ENCODE data around the gene UGT1A6.

The UGT1A6 gene

GRCh38 chr2:233708942-233709341, 16.3 kb downstream of the UGT1A6 start:
- no peaks in the 10 kb centered on the region for H3F3A ChIP-seq (ENCODE audit: insufficient read depth, low read length)

GRCh38 chr2:233711312-233712008, 18.8 kb downstream of the UGT1A6 start:
- Histone ChIP-seq H3K27ac (ENCODE audit: low read length) (no peak overlapping the region), H3K9me3 (replicated peaks; ENCODE audit: insufficient read depth, low read length) (no peaks in the 10 kb centered on the region), H3K4me3 (ENCODE audit: low read length) (no peak overlapping the region), H2AFZ (ENCODE audit: low read length) (no peak overlapping the region), H3K36me3 (replicated peaks; ENCODE audit: insufficient read depth, low read length) (no peaks in the 10 kb centered on the region), H4K20me1 (ENCODE audit: insufficient read depth, low read length) (no peaks in the 10 kb centered on the region), H3K9ac (ENCODE audit: low read length) (no peak overlapping the region), H3K27me3 (replicated peaks; ENCODE audit: insufficient read depth, low read length) (no peaks in the 10 kb centered on the region), H3K79me2 (ENCODE audit: low read length) (no peaks in the 10 kb centered on the region), H3K9me2 (replicated peaks; ENCODE audit: insufficient read depth, low read length) (no peaks in the 10 kb centered on the region), H3F3A (ENCODE audit: insufficient read depth, low read length) (no peaks in the 10 kb centered on the region), H3K4me2 (ENCODE audit: low read depth, low read length) (no peak overlapping the region), H3K4me1 (ENCODE audit: low read length) (no peaks in the 10 kb centered on the region)
- TF ChIP-seq EZH2 (optimal IDR thresholded peaks at IDR 0.05; ENCODE audit: low read depth, low read length) (no peak), CTCF (IDR thresholded peaks at IDR 0.05; ENCODE audit: low read length) (peak; percentile 90)
- peak; percentile 61 for DNase-seq

More at GRCh38 chr2:233708942-233709341, 16.3 kb downstream of the UGT1A6 start:
- no peak overlapping the region for H3K4me2 ChIP-seq (ENCODE audit: low read depth, low read length)
- DNase-seq: no peak
- no peak overlapping the region for H2AFZ ChIP-seq (ENCODE audit: low read length)
- TF ChIP-seq CTCF (IDR thresholded peaks at IDR 0.05; ENCODE audit: low read length) (no peak), EZH2phosphoT487 (IDR thresholded peaks at IDR 0.05; ENCODE audit: low read length) (no peak), EZH2 (optimal IDR thresholded peaks at IDR 0.05; ENCODE audit: low read depth, low read length) (no peak)
- H3K4me1 ChIP-seq (ENCODE audit: low read length): no peaks in the 10 kb centered on the region
- no peak overlapping the region for H3K4me3 ChIP-seq (ENCODE audit: low read length)
- no peaks in the 10 kb centered on the region for H4K20me1 ChIP-seq (ENCODE audit: insufficient read depth, low read length)
- H3K36me3 ChIP-seq (replicated peaks; ENCODE audit: insufficient read depth, low read length): no peaks in the 10 kb centered on the region
- H3K9me2 ChIP-seq (replicated peaks; ENCODE audit: insufficient read depth, low read length): no peaks in the 10 kb centered on the region
- H3K9me3 ChIP-seq (replicated peaks; ENCODE audit: insufficient read depth, low read length): no peaks in the 10 kb centered on the region
- H3K27me3 ChIP-seq (replicated peaks; ENCODE audit: insufficient read depth, low read length): no peaks in the 10 kb centered on the region
- no peak overlapping the region for H3K27ac ChIP-seq (ENCODE audit: low read length)
- no peak overlapping the region for H3K9ac ChIP-seq (ENCODE audit: low read length)
- no peaks in the 10 kb centered on the region for H3K79me2 ChIP-seq (ENCODE audit: low read length)

GRCh38 chr2:233712611-233713261, 20.0 kb downstream of the UGT1A6 start, which contains the start of gene UGT1A5:
Gene UGT1A5 (plus strand): TSS chr2:233712907. CDS start chr2:233712992, 85 bp downstream.
- H3F3A ChIP-seq (ENCODE audit: insufficient read depth, low read length): no peaks in the 10 kb centered on the region
- H3K36me3 ChIP-seq (replicated peaks; ENCODE audit: insufficient read depth, low read length): no peaks in the 10 kb centered on the region
- TF ChIP-seq CTCF (IDR thresholded peaks at IDR 0.05; ENCODE audit: low read length) (no peak), EZH2phosphoT487 (IDR thresholded peaks at IDR 0.05; ENCODE audit: low read length) (no peak), EZH2 (optimal IDR thresholded peaks at IDR 0.05; ENCODE audit: low read depth, low read length) (no peak)
- H3K4me1 ChIP-seq (ENCODE audit: low read length): no peaks in the 10 kb centered on the region
- H3K4me3 ChIP-seq (ENCODE audit: low read length): no peak within 1 kb of the TSS
- no peaks in the 10 kb centered on the region for H3K27me3 ChIP-seq (replicated peaks; ENCODE audit: insufficient read depth, low read length)
- no peak for DNase-seq
- H3K9me2 ChIP-seq (replicated peaks; ENCODE audit: insufficient read depth, low read length): no peaks in the 10 kb centered on the region
- H3K27ac ChIP-seq (ENCODE audit: low read length): no peak within 1 kb of the TSS
- H4K20me1 ChIP-seq (ENCODE audit: insufficient read depth, low read length): no peaks in the 10 kb centered on the region
- H3K9me3 ChIP-seq (replicated peaks; ENCODE audit: insufficient read depth, low read length): no peaks in the 10 kb centered on the region
- no peak within 1 kb of the TSS for H3K4me2 ChIP-seq (ENCODE audit: low read depth, low read length)
- no peaks in the 10 kb centered on the region for H3K79me2 ChIP-seq (ENCODE audit: low read length)
- no peak within 1 kb of the TSS for H2AFZ ChIP-seq (ENCODE audit: low read length)
- H3K9ac ChIP-seq (ENCODE audit: low read length): no peak within 1 kb of the TSS

All from MM.1S (cell line).